ENCODE measurements around the gene GPR87.

- TF ChIP-seq CTCF (IDR thresholded peaks at IDR 0.05) = no peak
- TF ChIP-seq ZFX (IDR thresholded peaks at IDR 0.05; ENCODE audit: borderline replicate concordance) = no peak
These were observed 33.2 kb downstream of the GPR87 start for GRCh38 chr3:151283387-151283786.
